K562 (cell line): ENCODE data around the gene OXSM. TPM values are rescaled to one million over a fixed set of nuclear protein-coding genes. Genes with fewer than 3 reads are reported as not detected.
A peak's percentile ranks its signal among the peaks of the same experiment; 100 is the strongest.

Experiments
- ATF6 ChIP-seq: sonication (generic); formaldehyde crosslinking; IDR thresholded peaks from 2 replicates; pipeline ENCODE4 v1.4.0; 2020; ENCODE audit warnings: mild to moderate bottlenecking, missing genetic modification reagents
- BCLAF1 ChIP-seq, 2 experiments: fragments of 450-650 bp in 1 of 2; IDR thresholded peaks; 2 replicates each; pipeline ENCODE4 v1.6.1; 2011 to 2017; ENCODE audit warnings: low read depth in 2 of 2, antibody characterized with exemption in 1 of 2, borderline replicate concordance in 1 of 2, low read length in 1 of 2, mild to moderate bottlenecking in 1 of 2, mixed read lengths in 1 of 2; ENCODE audit not compliant: control insufficient read depth in 1 of 2
- CHCHD3 ChIP-seq: fragments of 250-450 bp; sonication (Bioruptor Pico); IDR thresholded peaks from 2 replicates; pipeline ENCODE4 v2.1.2; 2022; ENCODE audit warnings: mild to moderate bottlenecking
- E2F6 ChIP-seq, 2 experiments: IDR thresholded peaks; 2 replicates each; pipeline ENCODE4 v1.6.1; 2011; ENCODE audit warnings: borderline replicate concordance in 1 of 2, control low read depth in 1 of 2, low read depth in 1 of 2, low read length in 1 of 2, mild to moderate bottlenecking in 1 of 2, mixed read lengths in 1 of 2, moderate library complexity in 1 of 2; ENCODE audit not compliant: insufficient read depth in 1 of 2, insufficient read length in 1 of 2, poor library complexity in 1 of 2, severe bottlenecking in 1 of 2; ENCODE audit errors: extremely low read depth in 1 of 2
- ELK3 ChIP-seq: fragments of 450-650 bp; formaldehyde crosslinking; IDR thresholded peaks from 2 replicates; pipeline ENCODE4 v1.4.0; 2020; ENCODE audit warnings: mild to moderate bottlenecking
- ID3 ChIP-seq, 2 experiments: fragments of 250-450 bp in 1 of 2; fragments of 450-650 bp in 1 of 2; sonication (Bioruptor Pico) in 1 of 2; IDR thresholded peaks; 2 replicates each; pipeline versions ENCODE4 v1.6.1 to v1.8.0; 2016 to 2021; ENCODE audit warnings: mild to moderate bottlenecking in 2 of 2, moderate library complexity in 2 of 2, missing compliant biosample characterization in 1 of 2, missing genetic modification characterization in 1 of 2
- L3MBTL2 ChIP-seq: fragments of 450-650 bp; IDR thresholded peaks from 2 replicates; pipeline ENCODE4 v1.6.1; 2016; ENCODE audit warnings: mild to moderate bottlenecking, moderate library complexity
- NFRKB ChIP-seq: fragments of 450-650 bp; IDR thresholded peaks from 2 replicates; pipeline ENCODE4 v1.6.1; 2016; ENCODE audit warnings: low read depth
- PHF21A ChIP-seq: fragments of 450-650 bp; IDR thresholded peaks from 2 replicates; pipeline ENCODE4 v1.6.1; 2017; ENCODE audit warnings: low read depth, borderline replicate concordance
- POLR2B ChIP-seq: fragments of 450-650 bp; IDR thresholded peaks from 2 replicates; pipeline ENCODE4 v1.6.1; 2018; ENCODE audit warnings: low read depth; ENCODE audit not compliant: partially characterized antibody
- RBBP5 ChIP-seq: fragments of 200-600 bp; sonication (generic); IDR thresholded peaks from 2 replicates; pipeline ENCODE4 v1.6.1; 2012; ENCODE audit warnings: borderline replicate concordance, mild to moderate bottlenecking, low read length, control low read depth, inconsistent platforms; ENCODE audit not compliant: insufficient read depth, poor library complexity, severe bottlenecking
- TAF9B ChIP-seq: fragments of 450-650 bp; IDR thresholded peaks from 2 replicates; pipeline ENCODE4 v1.6.1; 2018; ENCODE audit warnings: mild to moderate bottlenecking; ENCODE audit not compliant: partially characterized antibody
- TFAP4 ChIP-seq: sonication (generic); formaldehyde crosslinking; IDR thresholded peaks from 2 replicates; pipeline ENCODE4 v1.8.0; 2022; ENCODE audit warnings: missing genetic modification reagents, mild to moderate bottlenecking, moderate library complexity, borderline replicate concordance
- ZNF146 ChIP-seq: IDR thresholded peaks from one replicate; pipeline ENCODE4 v1.6.1; 2018; ENCODE audit warnings: missing compliant biosample characterization; ENCODE audit not compliant: unreplicated experiment
- ZNF431 ChIP-seq: sonication (generic); formaldehyde crosslinking; IDR thresholded peaks from 2 replicates; pipeline ENCODE4 v1.8.0; 2022; ENCODE audit warnings: mild to moderate bottlenecking, missing genetic modification reagents
- polyA plus RNA-seq, 8 experiments: library from polyadenylated mRNA; depleted of rRNA in 4 of 8; stranded (reverse) in 5 of 8; unstranded in 3 of 8; fragments of >200 nt; fragmentation: Nextera tagmentation in 2 of 8; fragmentation: Illumina TruSeq in 1 of 8; extraction: Ambion mirVana in 2 of 8; extraction: Trizol in 1 of 8; gene quantifications; 2 replicates each; pipeline versions ENCODE4 v1.2.1 to v1.2.3, GENCODE V29; 2011 to 2014; ENCODE audit warnings: inconsistent platforms in 1 of 8, missing spikeins in 1 of 8
- total RNA-seq, 7 experiments: library from RNA; depleted of rRNA in 6 of 7; stranded (reverse); fragments of >200 nt in 6 of 7; fragmentation: Illumina TruSeq in 2 of 7; extraction: Trizol in 2 of 7; gene quantifications; 2 replicates each; pipeline versions ENCODE4 v1.2.1 to v1.2.3, GENCODE V29; 2011 to 2021; ENCODE audit warnings: low replicate concordance in 1 of 7

The OXSM gene
- total and polyA plus RNA-seq, 9 of the 15 experiments (the other 6 are each of a cell fraction or from before 2014, with no cell fraction given) = 24.0 to 107 (median 34.0) TPM

- TF ChIP-seq POLR2B (peak; percentile 93), TAF9B (peak; percentile 79), ZNF431 (CRISPR knock-in tag) (no peak), ELK3 (CRISPR knock-in tag) (peak; percentile 71; the same call in 1 of the 2 replicates), CHCHD3 (no peak), RBBP5 (peak; percentile 94), E2F6 (IDR thresholded peaks at IDR 0.05; ENCODE audit: borderline replicate concordance in 1 of 2, extremely low read depth in 1 of 2, insufficient read depth in 1 of 2, insufficient read length in 1 of 2, low read depth in 1 of 2, low read length in 1 of 2, poor library complexity in 1 of 2, severe bottlenecking in 1 of 2) (peak; percentile 90 to 91), ID3 (CRISPR knock-in tag; IDR thresholded peaks at IDR 0.05) (no peak), ID3 (tag; IDR thresholded peaks at IDR 0.05) (0 out of 2 replicates have a peak, but pooled peaks have one; percentile 23), BCLAF1 (IDR thresholded peaks at IDR 0.05; ENCODE audit: borderline replicate concordance in 1 of 2, control insufficient read depth in 1 of 2, low read depth in 2 of 2, low read length in 1 of 2) (no peak), ZNF146 (CRISPR knock-in tag) (no peak), NFRKB (peak; percentile 56), TFAP4 (CRISPR knock-in tag) (peak; percentile 88; the same call in 1 of the 2 replicates), L3MBTL2 (peak; percentile 95), PHF21A (no peak), ATF6 (CRISPR knock-in tag) (no peak)
Observed at GRCh38 chr3:25789596-25790556, at the start of gene OXSM (continued).
